GM19397 (cell line): ENCODE data around the gene RNF41.
"Not testable (repeated sequence)": the region's sequence is repeated elsewhere in the genome, so short reads cannot be mapped to it uniquely, and the experiment has no call there.

Experiments
- ATAC-seq: cut with Tn5 transposase; IDR thresholded peaks from one replicate; pipeline ENCODE4 v1.9.1; 2021; ENCODE audit warnings: mild to moderate bottlenecking, moderate library complexity; ENCODE audit not compliant: unreplicated experiment

The RNF41 gene

DNA sequence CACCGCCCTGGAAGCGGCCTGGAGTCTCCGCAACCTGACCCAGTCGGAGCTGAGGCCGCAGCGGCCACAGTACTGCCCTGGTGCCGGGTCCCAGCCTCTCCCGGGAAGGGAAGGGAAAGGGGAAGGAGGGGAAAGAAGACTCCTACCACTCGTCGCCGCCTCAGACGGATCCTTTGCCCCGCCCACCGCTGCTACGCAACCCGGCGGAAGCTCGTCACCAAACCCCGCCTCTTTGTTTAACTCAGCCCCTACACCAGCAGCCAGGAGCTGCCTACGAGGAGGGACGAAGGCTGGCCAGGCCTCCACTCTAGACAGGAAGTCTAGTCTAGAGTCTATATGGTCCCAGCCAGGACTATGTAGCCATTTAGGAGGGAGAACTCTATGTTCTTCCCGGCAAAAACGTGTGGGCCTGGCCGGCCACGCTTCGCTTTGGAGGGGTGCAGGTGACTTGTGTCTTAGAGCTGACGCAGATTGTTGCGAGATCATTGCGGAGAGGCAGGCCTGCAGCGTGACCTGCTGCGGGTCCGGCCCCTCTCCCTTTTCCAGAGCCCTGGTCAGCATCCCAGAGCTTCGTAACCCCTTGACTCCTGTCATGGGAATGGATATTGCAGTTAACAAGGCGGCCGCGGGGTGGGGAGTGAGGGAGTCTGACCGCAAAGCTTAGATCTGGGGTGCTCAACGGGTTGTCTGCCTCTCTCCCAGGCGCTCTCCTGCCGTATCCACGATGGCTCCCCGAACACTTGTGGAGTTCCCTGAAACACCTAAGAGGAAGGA lies at the start of gene RNF41:
TSS of gene RNF41 (minus strand) at position 166 of the 774 bp plus-strand sequence. CDS start 7,875 bp downstream, outside the sequence.
- ATAC-seq = peak; percentile 81

DNA sequence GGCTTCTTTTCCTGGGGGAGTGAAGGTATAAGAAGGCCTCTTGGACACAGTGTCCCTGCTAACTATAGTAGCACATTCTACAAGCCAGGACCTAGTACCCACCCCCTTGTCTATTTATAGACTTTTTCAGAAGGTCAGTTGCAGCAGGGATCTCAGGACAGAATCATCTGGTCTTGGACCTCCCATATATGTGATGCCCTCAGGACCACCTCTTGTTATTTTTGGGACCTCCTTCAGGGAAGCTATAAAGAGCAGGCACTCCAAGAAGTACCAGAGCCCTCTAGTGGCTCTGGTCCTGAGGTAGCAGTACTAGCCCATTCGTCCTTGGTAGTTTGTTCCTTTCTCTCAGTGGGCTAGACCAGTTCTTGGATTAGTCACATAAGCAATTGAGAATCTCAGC lies 49.3 kb upstream of the RNF41 start:
- no peak for ATAC-seq

DNA sequence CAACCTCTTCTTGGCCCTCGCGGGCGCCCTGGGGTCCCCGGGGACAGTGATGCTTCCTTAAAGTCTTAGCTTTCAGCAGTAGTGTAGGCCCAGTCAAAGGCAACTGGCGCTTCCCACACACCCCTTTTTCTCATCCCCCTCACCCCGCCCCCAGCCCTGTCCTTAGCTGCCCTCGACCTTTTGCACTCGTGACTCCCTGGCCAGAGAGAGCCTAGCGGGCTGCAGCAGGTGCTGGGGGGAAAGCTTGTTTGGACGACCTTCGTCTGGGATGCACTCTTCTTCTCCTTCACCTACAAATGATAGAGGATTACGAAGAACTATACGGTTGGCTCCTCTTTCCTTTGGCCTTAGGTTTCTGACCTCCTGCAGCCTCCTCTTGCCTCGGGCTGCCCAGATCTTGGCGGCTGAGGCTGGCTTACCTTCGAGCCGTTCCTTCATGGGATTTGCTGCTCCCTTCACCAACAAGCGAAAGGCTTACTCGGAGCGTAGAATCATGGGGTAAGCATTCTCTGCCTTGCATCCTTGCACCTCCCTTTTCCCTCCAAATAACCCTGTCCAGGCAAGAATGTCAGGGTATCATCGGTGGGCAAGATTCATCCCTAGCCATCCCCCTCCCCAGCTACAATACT lies 45.8 kb upstream of the RNF41 start:
- no peak for ATAC-seq

DNA sequence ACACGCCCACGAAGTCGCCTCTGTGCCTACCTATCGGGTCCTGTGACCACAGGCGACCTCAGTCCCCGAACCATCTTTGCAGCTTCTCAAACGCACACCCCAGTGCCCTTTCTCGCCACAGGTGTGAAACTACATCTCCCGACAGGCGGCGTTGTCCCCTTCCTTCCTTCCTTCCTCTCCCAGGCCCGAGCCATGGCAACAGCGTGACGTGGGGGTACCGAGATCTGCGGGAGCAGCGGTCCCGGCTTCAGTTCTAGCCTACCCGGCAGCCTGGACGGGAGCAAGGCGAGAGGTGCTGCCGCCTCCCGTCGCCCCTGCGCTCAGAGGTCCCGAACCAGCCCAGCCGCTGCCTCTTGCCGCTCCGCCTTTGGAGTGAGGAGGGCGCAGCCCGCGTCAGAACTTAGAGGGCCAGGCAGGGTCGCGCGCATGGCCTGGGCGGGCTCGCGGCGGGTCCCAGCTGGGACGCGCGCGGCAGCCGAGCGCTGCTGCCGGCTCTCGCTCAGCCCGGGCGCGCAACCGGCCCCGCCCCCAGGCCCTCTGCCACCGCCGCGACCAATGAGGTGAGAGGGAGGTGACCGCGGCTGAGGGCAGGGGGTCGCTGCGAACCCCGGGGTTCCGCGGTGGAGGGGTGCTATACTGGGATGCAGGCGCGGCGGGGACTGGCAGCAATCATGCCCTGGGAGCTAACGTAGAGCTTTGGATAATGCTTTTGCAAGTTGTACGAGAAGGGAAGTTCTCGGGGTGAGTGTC lies 45.1 kb upstream of the RNF41 start, which contains the start of gene COQ10A:
TSS of gene COQ10A (plus strand) at position 250 of the 750 bp plus-strand sequence. CDS start at position 427, 177 bp downstream.
- ATAC-seq = peak; percentile 89

DNA sequence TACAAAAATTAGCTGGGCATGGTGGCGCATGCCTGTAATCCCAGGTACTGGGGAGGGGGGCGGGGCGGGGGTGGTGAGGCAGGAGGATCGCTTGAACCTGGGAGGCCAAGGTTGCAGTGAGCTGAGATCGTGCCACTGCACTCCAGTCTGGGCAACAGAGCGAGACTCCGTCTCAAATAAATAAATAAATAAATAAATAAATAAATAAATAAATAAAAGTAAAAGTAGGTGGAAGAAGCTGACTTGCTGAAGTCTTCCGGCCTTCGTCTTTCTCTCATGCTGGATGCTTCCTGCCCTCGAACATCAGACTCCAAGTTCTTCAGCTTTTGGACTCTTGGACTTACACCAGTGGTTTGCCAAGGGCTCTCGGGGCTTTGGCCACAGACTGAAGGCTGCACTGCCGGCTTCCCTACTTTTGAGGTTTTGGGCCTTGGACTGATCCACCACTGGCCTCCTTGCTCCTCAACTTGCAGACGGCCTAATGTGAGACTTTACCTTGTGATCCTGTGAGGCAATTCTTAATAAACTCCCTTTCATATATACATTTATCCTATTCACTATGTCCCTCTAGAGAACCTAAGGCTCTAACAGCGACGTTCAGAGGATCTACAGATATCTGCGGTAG lies 44.5 kb upstream of the RNF41 start:
- ATAC-seq = not testable (repeated sequence)

DNA sequence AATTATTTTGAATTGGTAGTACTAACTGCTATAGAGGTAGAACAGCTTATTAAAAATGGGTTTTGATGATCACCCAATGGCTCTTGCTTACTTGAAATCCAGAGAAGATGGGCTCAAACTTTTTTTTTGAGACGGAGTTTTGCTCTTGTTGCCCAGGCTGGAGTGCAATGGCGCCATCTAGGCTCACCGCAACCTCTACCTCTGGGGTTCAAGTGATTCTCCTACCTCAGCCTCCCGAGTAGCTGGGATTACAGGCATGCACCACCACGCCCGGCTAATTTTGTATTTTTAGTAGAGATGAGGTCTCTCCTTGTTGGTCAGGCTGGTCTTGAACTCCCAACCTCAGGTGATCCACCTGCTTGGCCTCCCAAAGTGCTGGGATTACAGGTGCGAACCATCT lies 41.2 kb upstream of the RNF41 start:
- ATAC-seq = not testable (repeated sequence)

DNA sequence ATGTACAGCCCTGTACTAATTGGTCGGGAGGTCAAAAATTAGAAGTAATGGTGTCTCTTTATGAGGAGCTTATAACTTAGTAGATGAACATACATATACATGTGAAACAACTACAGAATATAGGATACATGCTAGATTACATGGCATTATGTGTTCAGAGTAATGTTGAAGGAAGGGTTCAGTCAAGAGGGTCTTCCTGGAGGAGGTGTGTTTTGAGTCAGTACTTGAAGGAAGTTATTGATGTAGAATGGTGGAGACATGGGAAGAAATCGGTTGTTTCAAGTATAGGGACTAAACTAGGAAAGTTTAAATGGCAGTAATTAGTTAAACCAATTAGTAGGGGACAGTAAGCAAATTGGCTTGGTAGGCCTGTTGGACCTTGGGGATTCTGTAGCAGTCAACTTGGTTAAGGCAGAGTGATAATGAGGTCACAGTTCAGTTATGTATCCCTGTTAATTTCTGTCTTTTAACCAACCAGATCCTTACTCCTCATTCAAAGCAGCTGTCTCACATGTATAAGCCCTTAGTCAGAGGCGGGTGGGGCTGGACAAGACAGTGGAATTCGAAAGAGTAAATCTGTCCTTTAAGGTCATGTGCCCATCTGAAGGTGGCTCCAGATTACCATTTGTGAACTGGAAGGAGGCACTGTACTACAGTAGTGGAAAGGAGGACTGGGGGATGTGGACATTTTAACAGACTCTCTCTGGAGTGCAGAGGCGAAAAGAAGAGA lies 39.9 kb upstream of the RNF41 start:
- ATAC-seq = no peak

DNA sequence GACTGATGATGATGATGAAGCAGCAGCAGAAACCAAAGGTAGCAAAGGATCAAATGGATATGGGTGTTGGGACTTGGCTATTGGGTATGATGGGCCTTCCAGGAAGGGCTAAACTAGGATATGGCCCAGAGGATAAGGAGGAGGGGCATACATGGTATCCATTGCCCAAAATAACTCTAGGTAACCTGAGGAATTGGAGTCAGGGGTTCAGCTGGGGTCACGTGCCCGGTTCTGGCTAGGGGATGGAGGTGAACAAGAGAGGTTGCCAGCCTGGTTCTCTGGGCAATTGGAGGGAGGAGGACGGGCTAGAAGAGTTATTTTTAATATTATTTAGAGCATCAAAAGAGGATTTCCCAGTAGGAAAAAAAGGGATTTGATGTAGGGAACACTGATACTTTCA lies 39.2 kb upstream of the RNF41 start:
- ATAC-seq = no peak

DNA sequence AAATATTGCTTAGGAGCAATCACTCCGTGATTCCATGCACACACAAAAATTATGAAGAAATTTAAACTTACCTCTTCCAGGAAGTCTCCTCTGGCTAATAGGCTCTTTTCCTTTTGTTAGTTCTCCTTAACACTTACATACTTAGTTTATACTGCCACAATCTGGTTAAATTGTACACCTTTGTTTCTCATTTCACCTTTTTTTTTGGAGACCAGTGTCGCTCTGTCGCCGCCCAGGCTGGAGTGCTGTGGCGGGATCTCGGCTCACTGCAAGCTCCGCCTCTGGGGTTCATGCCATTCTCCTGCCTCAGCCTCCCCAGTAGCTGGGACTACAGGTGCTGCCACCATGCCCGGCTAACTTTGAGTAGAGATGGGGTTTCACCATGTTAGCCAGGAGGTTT lies 38.7 kb upstream of the RNF41 start:
- no peak for ATAC-seq

DNA sequence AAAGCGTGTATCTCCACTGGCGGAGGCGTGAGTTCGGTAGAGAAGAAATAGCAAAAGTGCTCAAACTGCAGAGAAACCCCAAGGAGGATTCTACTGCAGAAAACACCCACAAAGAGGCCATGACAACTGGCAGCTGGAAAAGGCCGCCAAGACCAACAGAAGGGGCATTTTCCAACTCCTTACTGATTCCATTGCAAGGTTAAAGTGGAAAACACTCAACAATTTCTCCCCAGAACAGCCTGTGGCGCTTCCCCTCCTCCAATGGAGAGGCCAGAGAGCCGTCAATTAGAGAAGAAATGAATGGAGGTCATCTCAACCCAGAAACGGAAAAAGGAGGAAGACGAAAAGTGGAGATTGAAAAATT lies 37.1 kb upstream of the RNF41 start:
- no peak for ATAC-seq

DNA sequence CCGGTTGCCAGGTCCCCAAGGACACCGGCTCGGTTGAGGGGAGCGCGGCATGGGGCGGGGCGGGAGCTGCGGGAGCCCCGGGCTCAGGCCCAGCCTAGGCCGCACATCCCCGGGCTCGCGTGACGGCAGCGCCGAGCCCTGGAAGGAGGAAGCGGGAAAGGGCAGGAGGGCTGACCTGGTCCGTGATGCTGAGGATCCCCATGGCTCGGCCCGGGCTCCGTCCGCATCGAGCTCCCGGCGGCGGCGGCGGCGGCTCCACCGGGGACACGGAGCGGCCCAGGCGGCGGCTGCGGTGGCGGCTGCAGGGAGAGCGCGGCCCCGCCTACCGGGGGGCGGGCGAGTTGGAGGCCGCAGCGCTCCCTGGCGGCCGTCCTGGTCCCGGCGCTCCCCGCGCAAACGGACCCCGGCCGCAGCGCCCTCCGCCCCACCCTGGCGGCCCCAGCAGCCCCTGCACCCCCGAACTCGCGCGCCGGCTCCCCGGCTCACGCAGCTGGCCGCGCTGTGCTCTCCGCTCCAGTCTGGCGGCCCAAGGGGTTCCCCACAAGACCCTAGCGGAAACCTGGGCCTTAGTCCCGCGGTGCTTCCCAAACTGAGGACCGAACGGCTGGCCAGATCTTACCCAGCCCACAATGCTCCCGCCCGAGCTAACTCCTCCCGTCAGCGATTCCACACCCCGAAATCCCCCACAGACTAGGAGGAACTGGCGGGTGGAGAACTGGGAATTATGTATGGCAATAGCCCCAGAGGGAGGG lies 36.5 kb upstream of the RNF41 start, which contains the start of gene ANKRD52:
TSS of gene ANKRD52 (minus strand) at position 317 of the 752 bp plus-strand sequence. CDS start at position 202, 115 bp downstream.
- ATAC-seq = peak; percentile 93

DNA sequence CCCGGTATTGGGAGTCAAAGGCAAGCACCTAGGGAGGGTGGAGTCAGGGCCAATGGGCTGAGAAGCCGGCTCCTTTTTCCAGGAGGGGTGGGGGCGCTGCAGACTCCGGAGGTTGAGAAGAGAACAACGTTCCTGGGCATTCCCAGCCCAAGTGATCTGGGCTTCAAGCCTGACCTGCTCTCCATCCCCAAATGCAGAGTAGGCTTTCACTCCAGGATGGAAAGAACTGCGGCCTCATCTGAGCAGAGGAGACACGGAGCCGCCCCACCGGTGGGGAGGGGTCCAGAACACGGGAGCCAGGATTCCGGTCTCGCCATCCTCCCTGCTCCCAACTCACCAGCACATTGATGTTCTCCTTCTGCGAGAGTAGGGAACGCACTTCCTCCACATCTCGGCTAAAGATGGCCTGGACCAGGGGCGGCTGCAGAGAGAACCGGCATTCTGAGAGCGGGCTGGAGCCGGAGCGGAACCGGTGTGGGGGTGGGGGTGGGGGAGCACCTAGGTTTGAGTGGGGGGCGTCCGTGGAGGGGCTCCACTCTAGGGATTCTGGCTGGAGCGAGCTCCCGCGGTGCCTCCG lies 35.9 kb upstream of the RNF41 start:
- ATAC-seq = peak; percentile 17

DNA sequence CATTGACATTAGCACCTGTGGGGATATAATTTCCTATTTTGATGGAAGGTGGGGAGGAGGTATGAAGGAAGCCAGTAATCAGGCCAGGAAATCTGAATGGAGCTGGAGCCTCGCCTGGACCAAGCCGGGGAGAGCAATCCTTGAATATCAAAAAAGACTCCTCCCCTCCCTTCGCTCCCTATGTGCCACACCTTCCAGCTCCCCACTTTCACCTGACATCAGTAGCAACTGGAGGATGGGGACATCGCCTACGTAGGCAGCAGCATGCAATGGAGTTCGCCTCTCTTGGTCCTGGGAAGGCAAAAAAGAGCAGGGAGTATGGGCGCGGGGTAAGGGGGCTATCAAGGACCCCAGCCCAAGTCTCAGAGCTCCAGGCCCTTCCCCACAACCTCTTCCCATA lies 35.3 kb upstream of the RNF41 start:
- ATAC-seq = no peak

DNA sequence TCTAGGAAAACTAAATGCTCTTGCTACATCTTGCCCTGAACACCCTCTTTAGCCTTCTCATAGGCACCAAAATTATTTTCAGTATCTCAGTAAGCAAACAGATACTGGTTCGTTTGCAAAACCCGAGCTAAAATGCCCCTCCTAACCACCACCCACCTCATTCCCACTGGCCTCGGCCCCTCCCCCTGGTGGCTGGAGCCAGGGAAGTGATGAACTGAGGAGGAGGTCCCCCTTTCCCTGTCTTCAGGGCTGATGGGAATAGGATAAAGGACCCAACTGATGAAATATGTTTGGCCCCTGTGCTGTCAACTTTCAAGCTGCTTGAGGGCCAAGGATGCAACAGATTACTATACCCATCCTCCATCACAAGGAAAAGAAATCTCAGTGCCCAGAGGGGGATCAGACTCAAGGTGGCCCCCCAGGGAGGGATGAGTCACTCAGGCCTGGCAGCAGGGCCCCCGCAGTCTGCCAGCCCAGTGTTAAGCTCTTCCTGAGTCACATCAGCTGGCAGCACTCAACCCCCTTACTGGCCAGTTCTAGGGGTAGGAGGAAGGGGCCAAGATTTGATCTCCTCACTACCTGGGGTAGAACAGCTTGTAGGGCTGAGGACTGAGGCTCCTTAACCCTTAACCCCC lies 34.7 kb upstream of the RNF41 start:
- ATAC-seq = no peak

DNA sequence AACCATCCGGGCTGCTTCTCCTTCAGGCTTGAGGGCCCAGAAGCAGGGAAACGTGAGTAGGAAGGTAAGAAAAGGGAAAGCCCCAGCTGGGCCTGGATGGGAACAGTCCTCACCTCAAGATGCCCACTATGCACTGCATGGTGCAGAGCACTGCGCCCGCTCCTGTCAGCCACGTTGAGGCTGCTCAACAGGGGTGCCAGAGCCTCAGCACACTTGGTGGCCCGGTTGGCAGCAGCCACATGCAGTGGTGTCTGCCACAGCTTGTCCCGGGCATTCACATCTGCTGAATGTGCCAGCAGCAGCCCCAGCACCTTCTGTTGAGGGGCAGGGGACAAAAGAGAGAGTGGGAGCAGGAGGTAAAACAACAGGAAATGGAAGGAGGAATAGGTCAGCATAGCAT lies 33.9 kb upstream of the RNF41 start:
- ATAC-seq = no peak

DNA sequence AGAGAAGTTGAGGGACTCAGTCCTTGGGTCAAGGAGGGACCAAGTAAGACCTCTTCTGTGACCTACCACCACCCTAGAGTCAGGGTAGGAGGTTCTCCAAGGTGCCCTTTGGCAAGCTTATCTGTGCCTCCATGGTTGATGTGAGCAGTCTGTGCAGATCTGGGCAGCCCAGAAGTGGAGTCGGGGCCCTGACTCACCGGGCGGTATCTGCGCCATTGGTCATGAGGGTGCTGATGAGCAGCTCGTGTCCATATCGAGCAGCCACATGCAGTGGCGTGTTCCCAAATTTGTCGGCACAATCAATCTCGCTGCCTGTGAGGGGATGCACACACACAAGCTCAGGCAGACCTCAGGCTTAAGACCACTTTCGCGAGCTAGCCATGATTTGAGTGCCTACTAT lies 31.4 kb upstream of the RNF41 start:
- ATAC-seq = no peak

DNA sequence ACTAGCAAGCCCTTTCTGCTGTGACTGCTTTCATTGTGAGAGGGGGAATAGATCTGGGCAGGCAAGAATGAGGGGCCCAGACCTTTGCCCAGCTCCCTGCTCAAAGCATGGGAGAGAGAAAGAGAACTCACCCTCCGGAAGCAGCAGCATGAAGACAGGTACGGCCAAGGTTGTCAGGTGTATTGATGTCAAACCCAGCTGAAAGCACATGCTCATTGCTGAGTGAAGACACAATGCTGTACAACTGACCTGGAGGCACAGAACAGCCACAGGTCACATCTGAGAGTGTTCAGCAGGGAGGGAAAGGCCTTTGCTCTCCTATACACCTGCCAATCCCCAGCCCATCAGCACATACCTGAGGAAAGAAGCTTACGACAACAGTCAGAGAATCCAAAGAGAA lies 30.9 kb upstream of the RNF41 start:
- no peak for ATAC-seq

DNA sequence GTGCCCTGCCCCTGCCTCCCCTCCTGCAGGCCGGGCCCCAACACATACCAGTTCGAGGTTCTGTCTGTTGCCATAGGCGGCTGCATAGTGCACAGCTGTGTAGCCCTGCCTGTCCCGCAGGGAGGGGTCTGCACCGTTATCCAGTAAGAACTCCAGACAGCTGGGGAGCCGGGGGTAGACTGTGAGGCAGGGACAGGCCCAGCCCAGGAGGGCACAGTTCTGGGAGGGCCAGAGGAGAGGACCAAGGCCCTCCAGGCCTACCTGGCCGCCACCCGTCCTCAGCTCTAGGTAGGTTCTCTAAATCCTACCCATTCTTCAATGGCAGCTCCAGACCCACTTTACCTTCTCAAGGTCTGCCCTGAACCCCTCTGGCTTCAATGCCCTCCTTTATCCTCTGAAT lies 27.0 kb upstream of the RNF41 start:
- no peak for ATAC-seq

DNA sequence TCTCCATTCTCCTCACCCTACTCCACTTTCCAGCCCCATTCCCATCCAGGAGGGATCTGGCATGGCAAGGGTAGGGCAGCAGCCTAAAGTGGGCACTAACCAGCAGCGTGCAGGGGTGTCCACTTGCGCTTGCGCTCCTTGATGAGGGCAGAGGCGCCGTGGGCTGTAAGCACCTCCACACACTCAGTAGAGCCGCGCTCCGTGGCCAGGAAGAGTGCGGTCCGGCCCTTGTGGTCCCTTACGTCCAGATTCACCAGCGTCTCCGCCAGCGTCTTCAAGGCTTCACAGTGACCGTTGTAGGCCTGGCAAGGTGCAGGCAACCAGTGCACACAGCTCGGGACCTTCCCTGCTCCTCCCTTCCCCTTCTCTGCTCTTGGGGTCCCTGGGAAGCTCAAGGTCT lies 26.2 kb upstream of the RNF41 start:
- no peak for ATAC-seq
